Activated T-helper 2 cell treated with anti-CD3 and anti-CD28 coated beads, Interferon-gamma antibody, Interleukin-2, Interleukin-4, amounts not matched to agents 10 μg/mL and 5 μg/mL and 100 μg/mL, durations not matched to agents 14 hours and 24 hours and 36 hours (primary cell): ENCODE data around the gene ATP6V0D1. TPM values are rescaled to one million over a fixed set of nuclear protein-coding genes. Genes with fewer than 3 reads are reported as not detected.

Experiments
- DNase-seq: peaks from one replicate; pipeline ENCODE4 v3.0.0; 2021; ENCODE audit warnings: low spot score
- H3K27ac Mint-ChIP-seq: one replicate; pipeline ENCODE4 v1.8.0; 2021; ENCODE audit warnings: mixed read lengths
- H3K27me3 Mint-ChIP-seq: one replicate; pipeline ENCODE4 v1.8.0; 2021; ENCODE audit warnings: low read depth, mixed read lengths
- H3K36me3 Mint-ChIP-seq: one replicate; pipeline ENCODE4 v1.8.0; 2021; ENCODE audit warnings: low read depth, mixed read lengths
- H3K4me1 Mint-ChIP-seq: one replicate; pipeline ENCODE4 v1.8.0; 2021; ENCODE audit warnings: low read depth, mixed read lengths
- H3K4me3 Mint-ChIP-seq: one replicate; pipeline ENCODE4 v1.8.0; 2021; ENCODE audit warnings: low read depth, mild to moderate bottlenecking, moderate library complexity, mixed read lengths
- H3K9me3 Mint-ChIP-seq: one replicate; pipeline ENCODE4 v1.8.0; 2021; ENCODE audit warnings: mixed read lengths
- intact Hi-C: fragments of 100-400 bp; cut with micrococcal nuclease; formaldehyde crosslinking; loops from one replicate; pipeline ENCODE4 v1.15.1; 2023
- total RNA-seq: library from RNA; stranded (reverse); gene quantifications from 2 replicates; pipeline ENCODE4 v1.2.3, GENCODE V29; 2022

Gene ATP6V0D1
- total RNA-seq, 1 donor from 2014 or later: 31.5 TPM

GRCh38 chr16:67397812-67398545 lies 83.0 kb downstream of the ATP6V0D1 start:
- intact Hi-C loops: loop anchor here (5.0 kb wide), 1 partner anchor 136 kb away; no protein-coding TSS in a partner anchor
- H3K27ac Mint-ChIP-seq: no peak overlapping the region

GRCh38 chr16:67397036-67397801 lies 83.7 kb downstream of the ATP6V0D1 start:
- no peak for DNase-seq

More at GRCh38 chr16:67397812-67398545, 83.0 kb downstream of the ATP6V0D1 start:
- no peaks in the 10 kb centered on the region for H3K9me3 Mint-ChIP-seq
- H3K36me3 Mint-ChIP-seq: no peaks in the 10 kb centered on the region
- peaks cover 4% of the 10 kb centered on the region for H3K4me1 Mint-ChIP-seq
- peaks cover 29% of the 10 kb centered on the region for H3K27me3 Mint-ChIP-seq
- no peak for DNase-seq
- H3K4me3 Mint-ChIP-seq: no peak overlapping the region

GRCh38 chr16:67396159-67397035 lies 84.6 kb downstream of the ATP6V0D1 start:
- no peaks in the 10 kb centered on the region for H3K36me3 Mint-ChIP-seq
- H3K27ac Mint-ChIP-seq: no peak overlapping the region
- no peak for DNase-seq
- no peaks in the 10 kb centered on the region for H3K9me3 Mint-ChIP-seq
- no peak overlapping the region for H3K4me3 Mint-ChIP-seq
- intact Hi-C loops: loop anchor here (5.0 kb wide), 1 partner anchor 134 kb away; no protein-coding TSS in a partner anchor
- H3K4me1 Mint-ChIP-seq: peaks cover 4% of the 10 kb centered on the region
- H3K27me3 Mint-ChIP-seq: peaks cover 34% of the 10 kb centered on the region

More at GRCh38 chr16:67397036-67397801, 83.7 kb downstream of the ATP6V0D1 start:
- Mint-ChIP-seq H3K4me3 (no peak overlapping the region), H3K27me3 (peaks cover 33% of the 10 kb centered on the region), H3K9me3 (no peaks in the 10 kb centered on the region), H3K36me3 (no peaks in the 10 kb centered on the region), H3K4me1 (peaks cover 4% of the 10 kb centered on the region), H3K27ac (no peak overlapping the region)
- intact Hi-C loops: loop anchor here (5.0 kb wide), 1 partner anchor 135 kb away; no protein-coding TSS in a partner anchor

DNA sequence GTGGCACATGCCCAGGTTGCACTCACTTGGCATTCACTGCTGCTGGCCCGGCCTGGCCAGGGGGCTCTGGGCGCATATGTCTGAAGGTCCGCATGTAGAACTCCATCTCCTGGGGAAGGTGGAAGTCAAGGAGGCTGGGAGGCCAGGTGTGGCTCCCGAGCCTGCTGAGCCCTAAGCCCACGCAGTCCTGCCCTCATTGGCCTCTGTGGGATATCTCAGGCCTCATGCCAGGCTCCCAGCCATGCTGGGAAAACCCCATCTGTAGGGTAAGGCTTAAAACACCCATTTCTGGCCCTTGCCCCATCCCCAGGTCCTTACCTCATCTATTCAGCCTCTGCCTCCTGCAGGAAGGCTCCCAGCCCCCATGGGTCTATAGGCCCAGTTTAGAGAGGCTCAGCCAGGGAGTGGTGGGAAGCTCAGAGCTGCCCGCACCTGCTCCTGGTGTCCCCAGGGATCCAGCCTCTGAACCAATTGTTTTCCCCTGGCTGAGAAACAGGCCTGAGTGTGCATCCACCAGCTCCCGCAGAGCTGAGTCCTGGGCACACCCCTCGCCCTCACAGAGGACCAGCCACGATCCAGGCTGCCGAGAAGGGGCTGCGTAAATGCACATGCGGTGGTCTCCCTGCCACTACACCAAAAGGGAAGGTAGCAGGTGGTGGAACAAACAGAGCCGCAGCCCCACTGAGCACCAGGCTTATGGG lies 85.3 kb downstream of the ATP6V0D1 start:
- Mint-ChIP-seq H3K27ac (no peak overlapping the region), H3K27me3 (peaks cover 36% of the 10 kb centered on the region), H3K9me3 (no peaks in the 10 kb centered on the region), H3K4me3 (no peak overlapping the region), H3K36me3 (no peaks in the 10 kb centered on the region), H3K4me1 (peaks cover 4% of the 10 kb centered on the region)
- intact Hi-C loops: loop anchor here (5.0 kb wide), 1 partner anchor 133 kb away; no protein-coding TSS in a partner anchor
- no peak for DNase-seq

DNA sequence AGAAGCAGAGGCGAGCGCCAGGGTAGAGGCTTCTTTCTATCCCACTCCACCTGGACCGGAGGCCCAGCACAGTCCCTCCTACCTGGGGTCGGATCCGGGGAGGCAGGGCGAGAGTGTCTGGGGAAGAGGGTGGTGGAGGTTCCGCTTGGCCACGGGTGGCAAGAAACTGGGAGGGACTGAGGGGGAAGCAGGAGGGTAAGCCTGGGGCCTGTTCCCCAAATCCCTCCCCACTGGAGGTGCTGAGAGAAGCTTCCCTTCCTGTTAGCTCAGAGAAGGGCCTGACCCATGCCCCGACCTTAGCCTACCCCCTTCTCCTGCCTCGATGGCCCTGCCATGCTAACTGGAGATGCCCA lies 85.9 kb downstream of the ATP6V0D1 start:
- Mint-ChIP-seq H3K27ac (no peak overlapping the region), H3K36me3 (no peaks in the 10 kb centered on the region), H3K4me3 (no peak overlapping the region), H3K27me3 (peaks cover 39% of the 10 kb centered on the region), H3K4me1 (peaks cover 4% of the 10 kb centered on the region), H3K9me3 (no peaks in the 10 kb centered on the region)
- no peak for DNase-seq
- intact Hi-C loops: loop anchor here (5.0 kb wide), 1 partner anchor 133 kb away; no protein-coding TSS in a partner anchor

- H3K27ac Mint-ChIP-seq: no peak overlapping the region
- intact Hi-C loops: loop anchor here (5.0 kb wide), 1 partner anchor 132 kb away; no protein-coding TSS in a partner anchor
Measured at GRCh38 chr16:67394155-67395104, 86.5 kb downstream of the ATP6V0D1 start.

DNA sequence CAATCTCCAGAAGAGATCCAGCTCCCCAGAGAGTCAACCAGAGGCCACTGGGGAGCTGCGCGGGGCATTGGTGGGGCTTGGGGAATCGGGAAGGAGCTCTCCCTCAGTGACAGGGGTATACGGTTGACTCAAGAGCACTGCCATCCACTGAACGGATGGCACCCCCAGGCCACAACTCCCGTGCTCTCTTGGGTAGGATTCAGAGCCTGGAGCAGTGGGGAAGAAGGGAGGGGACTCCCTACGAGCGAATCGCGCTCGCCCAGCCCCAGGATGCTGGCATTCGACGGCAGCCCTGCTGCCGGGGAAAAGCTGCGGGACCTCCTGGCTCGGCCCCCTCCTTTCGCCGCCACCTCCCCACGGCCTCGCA lies 87.2 kb downstream of the ATP6V0D1 start:
- Mint-ChIP-seq H3K9me3 (no peaks in the 10 kb centered on the region), H3K36me3 (no peaks in the 10 kb centered on the region), H3K27me3 (peaks cover 42% of the 10 kb centered on the region), H3K27ac (no peak overlapping the region), H3K4me1 (peaks cover 4% of the 10 kb centered on the region), H3K4me3 (peak overlapping the region; percentile 13)
- intact Hi-C loops: no loop called here
- DNase-seq: no peak

More at GRCh38 chr16:67394155-67395104, 86.5 kb downstream of the ATP6V0D1 start:
- Mint-ChIP-seq H3K9me3 (no peaks in the 10 kb centered on the region), H3K36me3 (no peaks in the 10 kb centered on the region), H3K4me3 (peak overlapping the region; percentile 8), H3K4me1 (peaks cover 4% of the 10 kb centered on the region), H3K27me3 (peaks cover 42% of the 10 kb centered on the region)
- DNase-seq: no peak

GRCh38 chr16:67393111-67393787 lies 87.7 kb downstream of the ATP6V0D1 start, which contains the start of gene TPPP3:
TSS of gene TPPP3 (minus strand) at chr16:67393498. CDS start at chr16:67391111, 2,387 bp downstream.
- no peaks in the 10 kb centered on the region for H3K9me3 Mint-ChIP-seq
- DNase-seq: peak; percentile 32
- intact Hi-C loops: no loop called here
- H3K27ac Mint-ChIP-seq: no peak within 1 kb of the TSS
- H3K27me3 Mint-ChIP-seq: peaks cover 42% of the 10 kb centered on the region
- H3K4me1 Mint-ChIP-seq: peaks cover 4% of the 10 kb centered on the region
- no peaks in the 10 kb centered on the region for H3K36me3 Mint-ChIP-seq
- H3K4me3 Mint-ChIP-seq: peak within 1 kb of the TSS; percentile 13

- Mint-ChIP-seq H3K36me3 (no peaks in the 10 kb centered on the region), H3K4me3 (no peak overlapping the region), H3K27me3 (peaks cover 42% of the 10 kb centered on the region), H3K9me3 (no peaks in the 10 kb centered on the region), H3K4me1 (peaks cover 4% of the 10 kb centered on the region), H3K27ac (no peak overlapping the region)
- intact Hi-C loops: no loop called here
- no peak for DNase-seq
Measured at GRCh38 chr16:67392301-67393059, 88.5 kb downstream of the ATP6V0D1 start.
